GM21619 (cell line): ENCODE measurements around the gene DISP3.
"Not testable (repeated sequence)": the region's sequence is repeated elsewhere in the genome, so short reads cannot be mapped to it uniquely, and the experiment has no call there.

Source experiments
- ATAC-seq: cut with Tn5 transposase; IDR thresholded peaks from one replicate; pipeline ENCODE4 v1.9.1; 2021; ENCODE audit not compliant: unreplicated experiment

Gene DISP3

DNA sequence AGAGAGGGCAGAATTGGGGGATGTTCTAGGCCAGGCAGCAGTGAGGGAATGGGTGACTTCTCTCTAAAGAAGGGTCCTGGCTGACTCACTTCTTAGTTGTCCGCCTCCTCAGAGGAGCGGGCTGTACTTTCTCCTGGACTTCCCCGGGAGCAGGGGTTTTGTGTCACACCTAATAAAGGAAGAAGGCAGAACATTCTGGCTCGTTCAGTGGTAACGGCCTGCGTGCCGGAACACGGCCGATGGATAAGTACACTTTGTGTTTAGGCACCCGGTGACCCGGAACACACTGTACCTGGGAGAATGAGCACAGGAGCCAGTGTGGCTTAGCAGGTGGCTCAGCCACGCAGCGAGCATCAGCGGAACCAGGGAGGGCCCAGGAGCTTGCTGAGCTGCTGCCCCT lies 90.6 kb downstream of the DISP3 start:
- ATAC-seq: no peak

- ATAC-seq: no peak
Measured at GRCh38 chr1:11569954-11570353, 91.0 kb downstream of the DISP3 start.

- no peak for ATAC-seq
Measured at GRCh38 chr1:11570821-11571380, 91.9 kb downstream of the DISP3 start.

DNA sequence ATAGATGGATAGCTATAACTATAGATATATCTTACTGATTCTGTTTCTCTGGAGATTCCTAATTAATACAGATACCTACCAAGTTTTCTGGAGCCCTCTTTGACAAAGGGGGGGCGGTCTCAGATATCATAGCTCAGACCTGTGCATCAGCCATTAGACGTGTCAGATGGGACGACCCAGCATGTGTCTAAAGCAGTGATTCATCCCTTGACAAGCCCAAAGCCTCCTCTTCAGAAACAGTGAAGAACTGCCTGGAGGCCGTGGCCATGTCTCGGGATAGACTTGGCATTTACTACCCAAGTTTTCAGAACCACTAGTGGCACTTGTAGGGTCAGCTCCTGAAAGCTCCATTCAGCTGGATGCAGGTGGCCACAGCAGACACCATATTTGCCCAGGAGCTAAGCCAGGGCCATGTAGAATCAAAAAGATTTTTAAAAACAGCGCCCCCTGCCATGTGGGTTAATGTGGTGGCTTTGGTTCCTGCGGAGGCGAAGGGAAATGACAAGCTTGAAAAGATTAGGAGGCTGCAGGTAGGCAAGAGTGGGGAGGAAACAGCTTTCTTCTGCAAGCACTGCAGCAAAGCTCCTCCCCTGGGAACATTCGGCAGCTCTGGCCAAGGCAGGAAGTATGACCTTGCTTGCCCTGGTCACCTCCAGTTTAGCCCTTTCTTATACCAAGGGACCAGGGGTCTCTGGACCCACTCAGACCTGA lies 93.1 kb downstream of the DISP3 start:
- no peak for ATAC-seq

- ATAC-seq: no peak
Measured at GRCh38 chr1:11573116-11573692, 94.2 kb downstream of the DISP3 start.

GRCh38 chr1:11575553-11575952 lies 96.6 kb downstream of the DISP3 start:
- ATAC-seq: no peak

GRCh38 chr1:11576109-11576875 lies 97.3 kb downstream of the DISP3 start:
- ATAC-seq: no peak

DNA sequence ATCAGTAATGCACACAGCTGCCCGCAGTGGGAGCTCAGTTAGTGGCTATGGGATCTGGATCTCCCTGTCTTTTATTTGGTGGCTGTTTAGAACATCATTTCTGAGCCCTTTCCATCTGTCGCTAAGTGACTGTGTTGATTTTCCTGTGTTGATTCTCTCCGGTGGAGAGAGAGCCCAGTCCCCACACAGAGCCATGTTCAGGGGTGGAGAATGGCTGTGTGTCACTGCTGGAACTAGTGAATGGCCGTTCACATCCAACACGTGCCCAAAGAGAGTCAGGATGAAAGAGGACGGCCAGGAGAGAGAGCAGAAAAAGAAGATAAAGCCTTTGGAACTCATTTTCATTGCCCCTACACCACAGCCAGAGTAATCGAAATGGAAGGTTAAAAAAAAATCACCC lies 99.0 kb downstream of the DISP3 start:
- no peak for ATAC-seq

GRCh38 chr1:11579506-11579905 lies 100.6 kb downstream of the DISP3 start:
- no peak for ATAC-seq

GRCh38 chr1:11580049-11580448 lies 101.1 kb downstream of the DISP3 start:
- ATAC-seq: not testable (repeated sequence)

- ATAC-seq: no peak
Measured at GRCh38 chr1:11581445-11581991, 102.6 kb downstream of the DISP3 start.

GRCh38 chr1:11585389-11585788 lies 106.4 kb downstream of the DISP3 start:
- ATAC-seq: no peak
